H1 (cell line): ENCODE results near the gene B3GALT5. TPM values are rescaled to one million over a fixed set of nuclear protein-coding genes. Genes with fewer than 3 reads are reported as not detected.
A peak's percentile ranks its signal among the peaks of the same experiment; 100 is the strongest.

Experiments
- CTCF ChIA-PET: fragments of 300-600 bp; sonication (Branson Sonifier 250); formaldehyde crosslinking; loops from one replicate; lab custom pipeline; 2021; ENCODE audit not compliant: partially characterized antibody; lab: Charles Lee
- POLR2A ChIA-PET: fragments of 300-600 bp; sonication (Branson Sonifier 250); formaldehyde crosslinking; loops from one replicate; lab custom pipeline; 2021; ENCODE audit warnings: inconsistent platforms; ENCODE audit not compliant: partially characterized antibody; lab: Charles Lee
- DNase-seq, 2 experiments: peaks; one replicate each; pipeline versions ENCODE4 v3.0.0 to v3.0.0-alpha.2; 2010 to 2022; ENCODE audit warnings: low spot score in 2 of 2, low read depth in 1 of 2, mixed read lengths in 1 of 2
- FAIRE-seq: peaks from 2 replicates; lab custom pipeline; 2011; peaks lifted over from hg19 to GRCh38; lab: Jason Lieb, UNC
- H2AFZ ChIP-seq: 2 replicates; pipeline ENCODE4 v1.8.1; 2012; ENCODE audit warnings: low read length, inconsistent platforms
- H2AK5ac ChIP-seq: 2 replicates; pipeline ENCODE4 v1.6.1; 2013; ENCODE audit warnings: low read depth, low read length
- H2BK120ac ChIP-seq: replicated peaks from 2 replicates; pipeline ENCODE3; 2013; ENCODE audit warnings: low read depth, low read length, inconsistent platforms
- H2BK12ac ChIP-seq: 2 replicates; pipeline ENCODE4 v1.6.1; 2013; ENCODE audit warnings: low read depth, low read length
- H2BK15ac ChIP-seq: 2 replicates; pipeline ENCODE4 v1.6.1; 2013; ENCODE audit warnings: low read length
- H2BK20ac ChIP-seq: 2 replicates; pipeline ENCODE4 v1.6.1; 2013; ENCODE audit warnings: low read length
- H2BK5ac ChIP-seq: 2 replicates; pipeline ENCODE4 v1.6.1; 2013; ENCODE audit warnings: low read depth, low read length
- H3K14ac ChIP-seq: 2 replicates; pipeline ENCODE4 v1.6.1; 2013; ENCODE audit warnings: inconsistent platforms; ENCODE audit not compliant: insufficient read length
- H3K18ac ChIP-seq: 2 replicates; pipeline ENCODE4 v1.6.1; 2013; ENCODE audit warnings: low read length; ENCODE audit errors: extremely low read depth
- H3K23ac ChIP-seq: 2 replicates; pipeline ENCODE4 v1.6.1; 2013; ENCODE audit warnings: inconsistent platforms; ENCODE audit not compliant: insufficient read length
- H3K23me2 ChIP-seq: 2 replicates; pipeline ENCODE4 v1.6.1; 2013; ENCODE audit warnings: low read depth, low read length
- H3K27ac ChIP-seq: 2 replicates; pipeline ENCODE4 v1.6.1; 2011; ENCODE audit warnings: low read depth, low read length, inconsistent platforms
- H3K27me3 ChIP-seq, 4 experiments: replicated peaks in 1 of 4; 1 replicate in 1 of 4; 2 replicates in 3 of 4; pipeline versions ENCODE4 v1.6.1 to v1.8.1; 2011 to 2013; ENCODE audit warnings: low read length in 3 of 4, mild to moderate bottlenecking in 3 of 4, inconsistent platforms in 2 of 4, mixed read lengths in 2 of 4, moderate library complexity in 1 of 4; ENCODE audit not compliant: control insufficient read depth in 3 of 4, insufficient read depth in 3 of 4; ENCODE audit errors: extremely low read depth in 1 of 4
- H3K36me3 ChIP-seq, 4 experiments: 2 replicates each; pipeline versions ENCODE4 v1.6.1 to v1.8.1; 2011 to 2013; ENCODE audit warnings: mild to moderate bottlenecking in 4 of 4, low read length in 3 of 4, moderate library complexity in 2 of 4, control low read depth in 1 of 4, inconsistent platforms in 1 of 4; ENCODE audit not compliant: insufficient read depth in 4 of 4, control insufficient read depth in 2 of 4
- H3K4ac ChIP-seq: replicated peaks from 2 replicates; pipeline ENCODE3; 2013; ENCODE audit warnings: low read length, low read depth, mixed read lengths, inconsistent platforms; ENCODE audit not compliant: insufficient read length
- H3K4me1 ChIP-seq, 4 experiments: replicated peaks in 1 of 4; 1 replicate in 1 of 4; 2 replicates in 3 of 4; pipeline versions ENCODE4 v1.6.1 to v1.8.1; 2011 to 2013; ENCODE audit warnings: low read length in 3 of 4, inconsistent platforms in 2 of 4, mixed read lengths in 1 of 4; ENCODE audit not compliant: insufficient read depth in 4 of 4, control insufficient read depth in 3 of 4
- H3K4me2 ChIP-seq, 2 experiments: 2 replicates each; pipeline versions ENCODE4 v1.6.1 to v1.8.1; 2011 to 2013; ENCODE audit warnings: low read depth in 2 of 2, low read length in 2 of 2, control low read depth in 1 of 2, inconsistent platforms in 1 of 2, mild to moderate bottlenecking in 1 of 2; ENCODE audit not compliant: insufficient read depth in 1 of 2
- H3K4me3 ChIP-seq, 4 experiments: fragments of 200-600, 300-600 bp in 1 of 4; sonication (generic), shearing (Covaris generic), sonication (Bioruptor Twin) in 1 of 4; 2 replicates each; pipeline versions ENCODE4 v1.5.1 to v1.8.1; 2011 to 2016; ENCODE audit warnings: low read length in 4 of 4, low read depth in 3 of 4, control low read depth in 2 of 4, inconsistent platforms in 2 of 4, mild to moderate bottlenecking in 2 of 4, mixed read lengths in 1 of 4, moderate library complexity in 1 of 4; ENCODE audit not compliant: insufficient read depth in 2 of 4; ENCODE audit errors: extremely low read depth in 1 of 4
- H3K56ac ChIP-seq: replicated peaks from 2 replicates; pipeline ENCODE3; 2013; ENCODE audit warnings: low read depth, mild to moderate bottlenecking, mixed read lengths, low read length, inconsistent platforms; ENCODE audit not compliant: insufficient read length
- H3K79me1 ChIP-seq: 2 replicates; pipeline ENCODE4 v1.6.1; 2013; ENCODE audit warnings: low read depth, low read length, control low read depth
- H3K79me2 ChIP-seq, 2 experiments: 2 replicates each; pipeline versions ENCODE4 v1.6.1 to v1.8.1; 2012 to 2013; ENCODE audit warnings: low read length in 2 of 2, mild to moderate bottlenecking in 2 of 2, inconsistent platforms in 1 of 2; ENCODE audit not compliant: insufficient read depth in 2 of 2, control insufficient read depth in 1 of 2
- H3K9ac ChIP-seq, 4 experiments: replicated peaks in 1 of 4; 1 replicate in 1 of 4; 2 replicates in 3 of 4; pipeline versions ENCODE4 v1.6.1 to v1.8.1; 2011 to 2013; ENCODE audit warnings: low read depth in 3 of 4, low read length in 3 of 4, control low read depth in 2 of 4, mild to moderate bottlenecking in 2 of 4, moderate library complexity in 2 of 4, inconsistent platforms in 1 of 4; ENCODE audit errors: extremely low read depth in 1 of 4
- H3K9me3 ChIP-seq, 2 experiments: 2 replicates each; pipeline versions ENCODE4 v1.6.1 to v1.8.1; 2012 to 2013; ENCODE audit warnings: mild to moderate bottlenecking in 2 of 2, moderate library complexity in 2 of 2, control low read depth in 1 of 2, inconsistent platforms in 1 of 2, low read depth in 1 of 2, low read length in 1 of 2, mixed read lengths in 1 of 2; ENCODE audit not compliant: insufficient read depth in 2 of 2
- H4K20me1 ChIP-seq, 2 experiments: replicated peaks in 1 of 2; 2 replicates each; pipeline versions ENCODE3 to v1.8.1; 2011 to 2013; ENCODE audit warnings: inconsistent platforms in 2 of 2, low read length in 2 of 2, mild to moderate bottlenecking in 1 of 2; ENCODE audit not compliant: insufficient read depth in 2 of 2, control insufficient read depth in 1 of 2
- H4K5ac ChIP-seq: 2 replicates; pipeline ENCODE4 v1.6.1; 2013; ENCODE audit warnings: low read length, low read depth, mixed read lengths, inconsistent platforms; ENCODE audit not compliant: insufficient read length
- H4K8ac ChIP-seq: 2 replicates; pipeline ENCODE4 v1.8.0; 2013; ENCODE audit warnings: mild to moderate bottlenecking, moderate library complexity, low read length, inconsistent platforms; ENCODE audit not compliant: insufficient read depth; ENCODE audit errors: extremely low read depth
- H4K91ac ChIP-seq: replicated peaks from 2 replicates; pipeline ENCODE3; 2013; ENCODE audit warnings: low read length, mixed read lengths, inconsistent platforms; ENCODE audit not compliant: insufficient read length
- WGBS, 2 experiments: shearing (Covaris generic) in 1 of 2; methylation state at CpG; one replicate each; pipeline versions ENCODE4 v1.1.6 to v1.1.7; 2013 to 2015; ENCODE audit warnings: low lambda C conversion rate in 2 of 2, mixed read lengths in 2 of 2, inconsistent platforms in 1 of 2, low coverage in 1 of 2, missing lambda C conversion rate in 1 of 2; ENCODE audit not compliant: insufficient replicate concordance in 2 of 2, insufficient coverage in 1 of 2, insufficient read length in 1 of 2; ENCODE audit errors: extremely low coverage in 1 of 2, missing lambda C conversion rate in 1 of 2; 5-methylcytosine and 5-hydroxymethylcytosine counted together
- polyA plus RNA-seq, 7 experiments: library from polyadenylated mRNA; depleted of rRNA in 3 of 7; stranded (reverse) in 5 of 7; unstranded in 2 of 7; fragments of >200 nt in 5 of 7; fragments of 200-250 nt in 2 of 7; gene quantifications; 1 replicate in 5 of 7; 2 replicates in 1 of 7; 4 replicates in 1 of 7; pipeline versions ENCODE4 v1.2.1 to v1.2.3, GENCODE V29; 2011 to 2013; ENCODE audit warnings: missing spikeins in 2 of 7, mixed read lengths in 2 of 7
- total RNA-seq: library from RNA; stranded (reverse); fragmentation: NEBNext Ultra II Directional; extraction: Animal tissue kit (Norgen Biotek cat#: 25700); gene quantifications from 2 replicates; pipeline ENCODE4 v1.2.1, GENCODE V29; 2021

B3GALT5 gene
- total and polyA plus RNA-seq, 2 of the 8 experiments (the other 6 are each of a cell fraction or from before 2014, with no cell fraction given) = 11.9 to 25.1 TPM

DNA sequence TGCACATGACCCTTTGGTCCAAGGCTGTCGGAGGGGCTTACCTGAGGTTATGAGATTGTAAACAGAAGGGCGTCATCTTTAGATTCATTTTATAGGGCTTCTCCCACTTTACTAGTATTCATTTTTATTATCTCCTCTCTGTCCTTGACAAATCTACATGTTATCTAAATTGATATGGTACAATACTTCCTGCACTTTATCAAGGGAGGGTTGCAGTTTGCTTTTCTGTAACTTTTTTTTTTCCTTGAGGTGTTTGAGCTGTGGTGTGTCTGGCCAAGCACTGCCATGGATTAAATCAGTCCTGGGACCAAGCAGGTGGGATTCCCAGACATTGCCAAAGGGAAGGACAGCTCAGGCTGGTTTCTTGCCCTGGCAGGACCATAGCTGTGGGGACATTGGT, 32.0 kb upstream of the B3GALT5 start:
- Histone ChIP-seq H3K23ac (no peak overlapping the region), H3K4me1 (peaks cover 0 to 5% (median 3%) of the 10 kb centered on the region in 4 experiments; a peak in 5 of 7 replicates), H3K9ac (no peak overlapping the region), H3K27ac (no peak overlapping the region), H3K36me3 (no peaks in the 10 kb centered on the region), H4K8ac (no peak overlapping the region), H3K14ac (no peak overlapping the region), H3K4me3 (no peak overlapping the region), H3K56ac (no peak overlapping the region), H3K4ac (no peak overlapping the region), H2AFZ (no peak overlapping the region), H4K91ac (no peak overlapping the region), H3K79me1 (no peaks in the 10 kb centered on the region), H4K5ac (no peak overlapping the region), H3K9me3 (no peaks in the 10 kb centered on the region), H4K20me1 (no peaks in the 10 kb centered on the region), H2BK12ac (peak overlapping the region; percentile 23; the same call in 1 of the 2 replicates), H2BK20ac (no peak overlapping the region), H3K79me2 (no peaks in the 10 kb centered on the region), H3K18ac (no peak overlapping the region), H3K27me3 (no peaks in the 10 kb centered on the region), H2BK15ac (no peak overlapping the region), H3K23me2 (no peaks in the 10 kb centered on the region), H2AK5ac (peak overlapping the region; percentile 47; the same call in 1 of the 2 replicates), H2BK120ac (no peak overlapping the region), H2BK5ac (no peak overlapping the region), H3K4me2 (no peak overlapping the region)
- POLR2A ChIA-PET = no interaction called here
- DNase-seq (no peak), FAIRE-seq (no peak)
- WGBS, 2 experiments = 50% methylated on average over 2 of the region's 2 CpGs; no CpG with 5 or more reads in 1 of the 2 experiments
- CTCF ChIA-PET = interaction anchor here (0.8 to 2.6 kb wide), 16 partner anchors 8 to 190 kb away, joined by 3 to 11 read pairs (median 5); no protein-coding TSS in a partner anchor
